ENCODE measurements around the gene C6orf163.

The C6orf163 gene

DNA sequence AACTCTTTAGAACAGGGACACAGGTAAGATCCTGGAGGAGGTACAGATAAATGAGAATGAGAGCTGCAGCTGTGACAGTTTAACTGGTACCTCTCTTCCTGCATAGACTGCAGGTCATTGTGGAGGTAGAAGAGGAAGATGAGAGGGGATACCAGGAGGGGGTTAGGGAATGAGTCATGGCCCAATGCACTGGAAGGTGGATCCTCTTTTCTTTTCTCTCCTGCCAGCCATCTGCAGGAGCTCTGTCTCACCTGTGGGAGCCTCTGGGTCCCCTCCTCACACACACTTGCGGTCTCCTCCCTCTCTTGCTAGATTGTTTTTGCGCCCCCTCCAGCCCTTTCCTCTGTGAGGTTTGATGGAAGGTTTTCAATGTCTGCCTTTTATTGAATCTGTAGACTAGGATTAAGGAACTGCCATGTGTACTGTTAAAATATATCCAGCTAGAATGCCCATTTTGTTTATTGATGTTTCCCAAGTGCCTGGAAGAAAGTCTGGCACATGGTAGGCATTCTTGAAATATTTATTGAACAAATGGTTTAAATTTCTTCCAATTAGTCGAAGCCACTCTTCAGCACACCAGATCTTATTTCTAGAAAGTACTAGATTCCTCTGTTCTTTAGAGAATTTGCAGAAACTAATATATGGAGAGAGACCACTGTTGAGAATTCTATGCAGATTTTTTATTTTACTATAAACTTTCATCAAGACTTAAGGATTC, 13.0 kb downstream of the C6orf163 start:
- no peak for DNase-seq

GRCh38 chr6:87364602-87365252, 20.1 kb downstream of the C6orf163 start:
- no peak for DNase-seq

DNA sequence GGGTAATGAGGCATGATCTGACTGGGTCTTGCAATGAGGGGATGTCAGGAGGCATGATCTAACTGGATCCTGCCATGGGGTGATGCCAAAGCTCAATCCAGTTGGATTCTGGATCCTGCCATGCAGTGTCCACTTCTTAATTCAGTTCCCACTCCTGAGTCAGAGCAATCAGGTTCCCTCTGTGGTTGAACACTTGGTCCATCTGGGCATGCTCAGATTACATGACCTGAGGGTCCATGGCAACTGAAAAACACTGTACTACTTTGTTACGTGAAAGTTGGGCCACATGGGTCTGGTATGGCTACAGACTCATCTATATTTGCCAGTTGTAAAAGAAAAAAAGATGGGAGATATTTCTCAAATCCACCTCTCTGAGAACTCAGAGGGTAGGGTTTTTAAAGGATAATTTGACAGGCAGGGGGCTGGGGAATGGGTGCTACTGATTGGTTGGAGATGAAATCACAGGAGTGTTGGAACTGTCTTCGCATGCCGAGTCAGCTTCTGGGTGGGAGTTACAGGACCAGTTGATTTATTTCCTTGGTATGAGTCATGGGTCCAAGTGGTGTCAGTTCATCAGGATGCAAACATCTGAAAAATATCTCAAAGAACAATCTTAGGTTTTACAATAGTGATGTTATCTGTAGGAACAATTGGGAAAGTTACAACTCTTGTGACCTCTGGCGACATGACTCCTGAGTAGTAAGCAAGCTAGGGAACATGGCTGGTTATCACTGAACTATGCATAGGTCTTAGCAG, 21.6 kb downstream of the C6orf163 start:
- DNase-seq, result no peak

GRCh38 chr6:87366899-87367298, 22.3 kb downstream of the C6orf163 start:
- no peak for DNase-seq

DNA sequence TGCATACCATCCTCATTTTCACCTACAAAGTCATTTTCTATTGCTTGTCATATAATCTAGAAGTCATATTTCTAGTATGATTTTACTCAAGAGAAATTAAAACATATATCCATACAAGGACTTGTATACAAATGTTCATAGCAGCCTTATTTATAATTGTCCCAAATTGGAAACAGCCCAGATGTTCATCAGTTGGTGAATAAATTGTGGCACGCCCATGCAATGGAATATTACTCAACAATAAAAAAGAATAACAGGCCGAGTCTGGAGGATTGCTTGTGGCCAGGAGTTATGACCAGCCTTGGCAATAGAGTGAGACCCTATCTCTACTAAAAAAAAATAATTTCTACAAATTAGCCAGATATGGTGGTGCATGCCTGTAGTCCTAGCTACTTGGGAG, 28.8 kb downstream of the C6orf163 start:
- DNase-seq, result no peak

DNA sequence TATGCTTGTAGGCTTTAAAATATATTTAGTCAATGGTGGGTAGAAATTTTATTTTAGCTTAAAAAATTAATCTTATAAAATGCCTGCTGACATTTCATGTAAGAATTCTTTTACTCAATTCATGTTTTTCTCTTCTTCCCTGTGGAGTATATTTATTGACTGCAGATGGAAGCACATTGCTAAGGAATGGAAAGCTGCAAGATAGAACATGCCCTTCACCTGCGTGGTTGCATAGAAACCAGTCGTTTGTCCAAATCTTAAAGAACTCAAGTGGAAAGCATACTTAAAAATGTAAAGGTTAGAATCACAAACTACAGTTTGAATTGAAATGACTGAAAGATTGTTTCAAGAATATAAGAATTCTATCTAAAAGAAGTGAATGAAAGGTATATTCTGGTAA, 30.7 kb downstream of the C6orf163 start:
- no peak for DNase-seq

GRCh38 chr6:87376643-87377042, 32.0 kb downstream of the C6orf163 start:
- DNase-seq, result no peak

DNA sequence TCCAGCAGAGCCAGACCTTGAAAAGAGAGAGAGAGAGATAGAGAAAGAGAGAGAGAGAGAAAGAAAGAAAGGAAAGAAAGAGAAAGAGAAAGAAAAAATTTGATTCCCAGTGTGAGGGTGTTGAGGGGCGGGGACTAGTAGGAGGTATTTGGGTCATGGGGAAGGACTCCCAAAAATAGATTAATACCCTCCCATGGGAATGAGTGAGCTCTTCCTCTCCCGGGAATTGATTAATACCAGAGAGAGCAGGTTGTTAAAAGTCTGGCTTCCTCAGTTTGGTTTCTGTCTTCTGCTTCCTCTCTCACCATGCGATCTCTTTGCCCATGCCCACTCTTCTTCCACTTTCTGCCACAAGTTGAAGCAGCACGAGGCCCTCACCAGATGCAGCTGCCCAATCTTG, 34.3 kb downstream of the C6orf163 start:
- no peak for DNase-seq

- DNase-seq, result no peak
Observed at GRCh38 chr6:87382861-87383260, 38.2 kb downstream of the C6orf163 start.

DNA sequence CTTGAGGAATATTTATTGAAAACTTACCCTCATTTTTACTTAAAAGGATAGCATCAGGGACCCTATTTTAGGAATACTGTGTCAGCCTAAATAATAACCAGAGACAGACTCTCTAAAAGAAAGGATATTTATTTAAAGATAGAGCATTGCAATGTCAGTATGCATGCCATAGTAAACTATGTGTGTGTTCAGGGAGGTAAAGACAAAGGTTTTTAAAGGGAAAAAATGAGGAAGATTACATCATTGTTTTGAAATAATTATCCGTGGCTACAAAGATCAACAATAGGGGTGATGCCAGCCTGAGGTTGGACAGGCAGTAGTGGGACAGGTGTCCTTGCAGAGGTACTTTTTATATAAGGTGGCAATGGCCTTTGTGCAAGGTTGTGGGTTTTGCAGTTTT, 39.4 kb downstream of the C6orf163 start:
- no peak for DNase-seq

GRCh38 chr6:87384449-87384848, 39.8 kb downstream of the C6orf163 start:
- no peak for DNase-seq

GRCh38 chr6:87391334-87391733, 46.7 kb downstream of the C6orf163 start:
- peak; percentile 2 for DNase-seq

GRCh38 chr6:87393026-87393622, 48.5 kb downstream of the C6orf163 start:
- DNase-seq, result peak; percentile 64

DNA sequence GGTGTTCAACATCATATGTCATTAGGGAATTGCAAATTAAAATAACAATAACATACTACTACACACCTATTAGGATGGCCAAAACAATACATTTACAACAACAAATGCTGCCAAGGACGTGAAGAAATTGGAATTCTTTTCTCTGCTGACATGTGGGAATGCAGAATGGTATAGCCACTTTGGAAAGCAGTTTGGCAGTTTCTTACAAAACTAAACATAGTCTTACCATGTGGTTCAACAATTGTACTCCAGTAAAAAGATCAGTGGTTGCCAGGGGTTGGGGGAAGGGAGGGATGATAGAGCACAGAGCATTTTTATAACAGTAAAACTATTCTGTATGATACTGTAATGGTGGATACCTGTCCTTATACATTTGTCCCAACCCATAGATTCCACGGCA, 50.8 kb downstream of the C6orf163 start:
- DNase-seq, result no peak

DNA sequence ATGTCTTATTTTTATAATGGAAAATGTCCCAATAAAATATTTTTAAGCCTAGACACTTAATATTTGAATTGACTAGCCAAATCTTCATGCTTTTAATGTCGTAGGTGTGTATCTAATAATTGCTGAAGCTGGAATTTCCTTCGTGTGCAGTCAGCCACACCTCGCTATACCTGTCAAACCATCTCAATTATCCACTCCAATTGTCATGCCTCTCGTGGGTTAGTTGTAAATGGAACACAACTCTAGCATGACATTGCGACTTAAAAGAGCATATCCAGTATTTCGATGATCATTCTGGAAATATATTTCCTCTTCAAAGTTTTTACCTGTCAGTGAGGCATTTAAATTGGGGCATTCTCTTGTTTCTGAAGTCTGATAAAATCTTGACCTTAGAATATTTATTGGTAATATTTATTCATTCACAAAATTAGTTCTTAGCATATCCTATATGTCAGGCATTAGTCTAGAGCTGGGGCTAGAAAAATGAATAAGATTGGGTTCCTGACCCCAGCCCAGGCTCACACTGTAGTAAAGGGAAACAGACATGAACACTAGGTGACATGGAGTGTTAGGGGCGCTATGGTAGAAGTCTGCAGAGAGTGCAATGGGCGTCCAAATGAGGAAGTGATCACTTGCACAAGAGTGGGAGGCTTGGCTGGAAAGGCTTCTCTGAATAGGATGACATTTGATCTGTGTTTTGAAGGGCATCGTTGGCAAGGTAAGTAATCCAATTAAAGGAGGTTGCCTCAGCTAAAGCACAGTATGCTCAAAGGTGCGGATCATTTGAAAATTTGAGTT, 52.2 kb downstream of the C6orf163 start:
- DNase-seq, result no peak

- no peak for DNase-seq
Observed at GRCh38 chr6:87397656-87398055, 53.0 kb downstream of the C6orf163 start.

GRCh38 chr6:87401832-87402231, 57.2 kb downstream of the C6orf163 start:
- DNase-seq, result no peak

GRCh38 chr6:87407561-87407900, 62.9 kb downstream of the C6orf163 start:
- no peak for DNase-seq

- DNase-seq, result peak; percentile 77
Observed at GRCh38 chr6:87407901-87408720, 63.5 kb downstream of the C6orf163 start, which contains the start of gene CFAP206. TSS of gene CFAP206 (plus strand) at chr6:87407972. CDS start at chr6:87409840, 1,868 bp downstream.

- no peak for DNase-seq
Observed at GRCh38 chr6:87408721-87409155, 64.1 kb downstream of the C6orf163 start.

Measured in activated CD4-positive, alpha-beta T cell treated with anti-CD3 and anti-CD28 coated beads, Interleukin-10, Interleukin-2, amounts not matched to agents 100 ng/mL and 50 ng/mL, durations not matched to agents 16 hours and 8 hours (primary cell).